HG03571 (cell line): ENCODE measurements around the gene LHFPL6.

Experiments used
- ATAC-seq: cut with Tn5 transposase; IDR thresholded peaks from one replicate; pipeline ENCODE4 v1.9.1; 2021; ENCODE audit not compliant: unreplicated experiment

The LHFPL6 gene

GRCh38 chr13:39418424-39418823 is 184.6 kb downstream of the LHFPL6 start:
- no peak for ATAC-seq

GRCh38 chr13:39417643-39418042 is 185.3 kb downstream of the LHFPL6 start:
- ATAC-seq, result no peak

GRCh38 chr13:39417131-39417530 is 185.9 kb downstream of the LHFPL6 start:
- no peak for ATAC-seq

- ATAC-seq, result no peak
Measured at GRCh38 chr13:39415008-39415802, 187.8 kb downstream of the LHFPL6 start.

GRCh38 chr13:39414339-39414738 is 188.7 kb downstream of the LHFPL6 start:
- no peak for ATAC-seq

- no peak for ATAC-seq
Measured at GRCh38 chr13:39411511-39411910, 191.5 kb downstream of the LHFPL6 start.

- no peak for ATAC-seq
Measured at GRCh38 chr13:39410964-39411363, 192.0 kb downstream of the LHFPL6 start.

GRCh38 chr13:39410096-39410901 is 192.7 kb downstream of the LHFPL6 start:
- no peak for ATAC-seq

GRCh38 chr13:39408512-39408911 is 194.5 kb downstream of the LHFPL6 start:
- ATAC-seq, result no peak

GRCh38 chr13:39407786-39408185 is 195.2 kb downstream of the LHFPL6 start:
- no peak for ATAC-seq

GRCh38 chr13:39407138-39407537 is 195.9 kb downstream of the LHFPL6 start:
- ATAC-seq, result no peak

GRCh38 chr13:39406688-39407087 is 196.3 kb downstream of the LHFPL6 start:
- ATAC-seq, result no peak

- ATAC-seq, result no peak
Measured at GRCh38 chr13:39405596-39406205, 197.3 kb downstream of the LHFPL6 start.

GRCh38 chr13:39405107-39405506 is 197.9 kb downstream of the LHFPL6 start:
- no peak for ATAC-seq

GRCh38 chr13:39403106-39403505 is 199.9 kb downstream of the LHFPL6 start:
- ATAC-seq, result no peak

- no peak for ATAC-seq
Measured at GRCh38 chr13:39402221-39402970, 200.6 kb downstream of the LHFPL6 start.

GRCh38 chr13:39401756-39402155 is 201.2 kb downstream of the LHFPL6 start:
- ATAC-seq, result no peak

- no peak for ATAC-seq
Measured at GRCh38 chr13:39401046-39401705, 201.8 kb downstream of the LHFPL6 start.

GRCh38 chr13:39399102-39399501 is 203.9 kb downstream of the LHFPL6 start:
- ATAC-seq, result no peak

GRCh38 chr13:39397896-39398265 is 205.1 kb downstream of the LHFPL6 start:
- ATAC-seq, result no peak
